CD4-positive, alpha-beta T cell treated with Interleukin-1 beta for 1 hour (primary cell): Measurements from ENCODE around the gene MMD.
"Not testable (repeated sequence)": the region's sequence is repeated elsewhere in the genome, so short reads cannot be mapped to it uniquely, and the experiment has no call there.

Experiments
- DNase-seq, 2 donors: peaks; one replicate each; pipeline ENCODE4 v3.0.0-alpha.2; 2020 to 2022

MMD gene

GRCh38 chr17:55390364-55390977 is 31.2 kb downstream of the MMD start:
- no peak for DNase-seq

- not testable (repeated sequence) for DNase-seq
Measured at GRCh38 chr17:55389715-55390114, 31.9 kb downstream of the MMD start.

- no peak for DNase-seq
Measured at GRCh38 chr17:55388842-55389241, 32.8 kb downstream of the MMD start.

- DNase-seq: no peak
Measured at GRCh38 chr17:55386796-55387332, 34.8 kb downstream of the MMD start.

- DNase-seq: no peak
Measured at GRCh38 chr17:55384643-55385232, 36.9 kb downstream of the MMD start.

- DNase-seq: no peak
Measured at GRCh38 chr17:55383771-55384642, 37.6 kb downstream of the MMD start.

GRCh38 chr17:55381017-55381770 is 40.4 kb downstream of the MMD start:
- DNase-seq: no peak

GRCh38 chr17:55377671-55378275 is 43.9 kb downstream of the MMD start:
- no peak for DNase-seq

GRCh38 chr17:55368706-55369105 is 52.9 kb downstream of the MMD start:
- DNase-seq: no peak

GRCh38 chr17:55366020-55366481 is 55.6 kb downstream of the MMD start:
- no peak for DNase-seq

- no peak for DNase-seq
Measured at GRCh38 chr17:55363033-55363432, 58.6 kb downstream of the MMD start.

GRCh38 chr17:55360971-55361370 is 60.7 kb downstream of the MMD start:
- no peak for DNase-seq

- DNase-seq: peak; percentile 55 to 69
Measured at GRCh38 chr17:55356434-55357328, 65.0 kb downstream of the MMD start.

GRCh38 chr17:55354941-55355340 is 66.7 kb downstream of the MMD start:
- no peak for DNase-seq

- DNase-seq: no peak
Measured at GRCh38 chr17:55354010-55354409, 67.6 kb downstream of the MMD start.

- DNase-seq: no peak
Measured at GRCh38 chr17:55351226-55351625, 70.4 kb downstream of the MMD start.

GRCh38 chr17:55350825-55351205 is 70.8 kb downstream of the MMD start:
- DNase-seq: no peak

- peak; percentile 30 to 52 for DNase-seq
Measured at GRCh38 chr17:55348749-55349354, 72.8 kb downstream of the MMD start.

GRCh38 chr17:55347341-55347740 is 74.3 kb downstream of the MMD start:
- DNase-seq: no peak

GRCh38 chr17:55346658-55347057 is 75.0 kb downstream of the MMD start:
- no peak for DNase-seq

- DNase-seq: no peak
Measured at GRCh38 chr17:55345132-55345531, 76.5 kb downstream of the MMD start.
